GM12892 (cell line): ENCODE results near the gene SBSN.

Experiments used
- POLR2AphosphoS5 ChIP-seq: IDR thresholded peaks from 2 replicates; pipeline ENCODE4 v1.6.1; 2011; ENCODE audit warnings: low read depth, low read length, control low read depth
- TAF1 ChIP-seq: IDR thresholded peaks from 2 replicates; pipeline ENCODE4 v1.6.1; 2011; ENCODE audit warnings: low read depth, mild to moderate bottlenecking, control low read depth, low read length, borderline replicate concordance

- no peak for TF ChIP-seq TAF1
- TF ChIP-seq POLR2AphosphoS5 = no peak
These were observed 33.3 kb upstream of the SBSN start for GRCh38 chr19:35561436-35561835.
